ENCODE data around the gene DCDC2. TPM values are rescaled to one million over a fixed set of nuclear protein-coding genes. Genes with fewer than 3 reads are reported as not detected.

DCDC2 gene
- total RNA-seq, 1 donor from 2014 or later, result 1.4 TPM

DNA sequence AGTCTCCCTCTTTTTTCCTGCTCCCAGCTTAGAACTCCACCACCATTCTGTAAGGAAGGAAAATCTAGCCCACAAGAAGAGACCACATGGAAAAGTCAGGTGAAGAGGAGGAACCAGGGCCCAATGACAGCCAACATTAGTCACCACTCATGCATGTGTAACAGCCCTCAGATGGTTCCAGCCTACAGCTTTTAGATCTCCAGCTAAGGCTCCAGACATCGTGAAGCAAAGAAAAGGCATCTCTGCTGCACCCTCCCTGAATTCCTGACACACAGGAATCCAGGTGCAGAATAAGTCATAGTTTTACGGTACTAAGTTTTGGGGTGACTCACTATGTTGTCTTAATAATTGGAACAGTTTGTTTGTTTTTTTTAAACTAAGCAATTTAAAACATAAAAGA lies 25.5 kb downstream of the DCDC2 start:
- no peaks in the 10 kb centered on the region for H3K9me3 Mint-ChIP-seq
- no peak overlapping the region for H3K27ac Mint-ChIP-seq
- H3K4me1 Mint-ChIP-seq, result peaks cover 19% of the 10 kb centered on the region
- H3K27me3 Mint-ChIP-seq (ENCODE audit: low read depth), result no peaks in the 10 kb centered on the region
- H3K4me3 Mint-ChIP-seq, result no peak overlapping the region
- no peaks in the 10 kb centered on the region for H3K36me3 Mint-ChIP-seq
- DNase-seq (ENCODE audit: low spot score in 2 of 2, unreplicated experiment in 2 of 2), result no peak
- TF ChIP-seq, protein P1, sequence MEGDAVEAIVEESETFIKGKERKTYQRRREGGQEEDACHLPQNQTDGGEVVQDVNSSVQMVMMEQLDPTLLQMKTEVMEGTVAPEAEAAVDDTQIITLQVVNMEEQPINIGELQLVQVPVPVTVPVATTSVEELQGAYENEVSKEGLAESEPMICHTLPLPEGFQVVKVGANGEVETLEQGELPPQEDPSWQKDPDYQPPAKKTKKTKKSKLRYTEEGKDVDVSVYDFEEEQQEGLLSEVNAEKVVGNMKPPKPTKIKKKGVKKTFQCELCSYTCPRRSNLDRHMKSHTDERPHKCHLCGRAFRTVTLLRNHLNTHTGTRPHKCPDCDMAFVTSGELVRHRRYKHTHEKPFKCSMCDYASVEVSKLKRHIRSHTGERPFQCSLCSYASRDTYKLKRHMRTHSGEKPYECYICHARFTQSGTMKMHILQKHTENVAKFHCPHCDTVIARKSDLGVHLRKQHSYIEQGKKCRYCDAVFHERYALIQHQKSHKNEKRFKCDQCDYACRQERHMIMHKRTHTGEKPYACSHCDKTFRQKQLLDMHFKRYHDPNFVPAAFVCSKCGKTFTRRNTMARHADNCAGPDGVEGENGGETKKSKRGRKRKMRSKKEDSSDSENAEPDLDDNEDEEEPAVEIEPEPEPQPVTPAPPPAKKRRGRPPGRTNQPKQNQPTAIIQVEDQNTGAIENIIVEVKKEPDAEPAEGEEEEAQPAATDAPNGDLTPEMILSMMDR (IDR thresholded peaks at IDR 0.05; ENCODE audit: unreplicated experiment), result no peak

DNA sequence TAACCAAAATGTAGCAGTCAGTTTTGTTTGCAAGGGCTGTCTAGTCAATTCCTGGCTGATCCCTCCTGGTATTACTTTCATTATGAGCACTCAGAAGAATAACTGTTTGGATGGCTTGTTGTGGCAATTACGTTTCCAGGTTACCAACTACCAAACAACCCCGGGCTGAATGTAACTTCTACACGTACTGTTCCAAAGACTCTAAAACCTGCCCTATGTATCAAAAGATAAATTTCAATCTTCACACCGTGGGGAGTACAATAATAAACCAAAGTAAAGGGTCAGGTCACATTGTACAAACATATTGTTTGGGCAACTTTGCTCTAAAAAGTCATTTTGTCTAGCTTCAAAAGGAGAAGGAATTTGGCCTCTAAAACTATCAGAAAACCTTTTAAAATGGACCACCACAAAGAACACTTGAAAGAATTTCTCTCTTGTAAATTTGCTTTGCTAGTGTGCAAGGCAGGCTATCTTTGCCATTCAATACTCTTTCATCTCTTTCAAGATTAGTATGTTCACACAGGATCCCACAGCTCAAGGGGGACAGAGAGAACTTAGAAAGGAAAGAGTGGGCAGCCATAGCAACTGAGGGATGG lies 27.6 kb downstream of the DCDC2 start:
- TF ChIP-seq, protein P1 (IDR thresholded peaks at IDR 0.05; ENCODE audit: unreplicated experiment), result no peak
- Mint-ChIP-seq H3K36me3 (no peaks in the 10 kb centered on the region), H3K27me3 (ENCODE audit: low read depth) (no peaks in the 10 kb centered on the region), H3K4me3 (no peak overlapping the region), H3K9me3 (no peaks in the 10 kb centered on the region), H3K27ac (no peak overlapping the region), H3K4me1 (peaks cover 19% of the 10 kb centered on the region)
- no peak for DNase-seq (ENCODE audit: low spot score in 2 of 2, unreplicated experiment in 2 of 2)

DNA sequence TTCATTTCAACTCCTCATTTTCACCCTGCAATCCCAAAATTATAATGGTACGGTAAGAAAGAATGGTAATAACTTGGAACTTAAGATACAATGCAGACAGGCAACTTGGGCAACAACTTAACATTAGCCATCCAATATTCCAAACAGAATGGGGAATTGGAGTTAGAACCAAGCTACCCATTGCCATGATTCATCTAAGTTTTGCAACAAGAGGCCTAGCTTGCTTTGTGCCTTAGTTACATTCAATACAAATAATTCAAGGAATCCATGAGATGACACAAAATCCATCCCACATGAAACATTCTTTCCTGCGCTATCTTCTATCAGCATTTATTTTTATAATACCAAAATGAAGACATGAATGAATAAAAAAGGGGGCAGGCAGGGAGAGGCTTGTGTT lies 28.4 kb downstream of the DCDC2 start:
- no peak for DNase-seq (ENCODE audit: low spot score in 2 of 2, unreplicated experiment in 2 of 2)
- H3K4me3 Mint-ChIP-seq, result no peak overlapping the region
- no peaks in the 10 kb centered on the region for H3K27me3 Mint-ChIP-seq (ENCODE audit: low read depth)
- peaks cover 19% of the 10 kb centered on the region for H3K4me1 Mint-ChIP-seq
- TF ChIP-seq, protein P1 (IDR thresholded peaks at IDR 0.05; ENCODE audit: unreplicated experiment), result no peak
- H3K27ac Mint-ChIP-seq, result no peak overlapping the region
- no peaks in the 10 kb centered on the region for H3K36me3 Mint-ChIP-seq
- H3K9me3 Mint-ChIP-seq, result no peaks in the 10 kb centered on the region

DNA sequence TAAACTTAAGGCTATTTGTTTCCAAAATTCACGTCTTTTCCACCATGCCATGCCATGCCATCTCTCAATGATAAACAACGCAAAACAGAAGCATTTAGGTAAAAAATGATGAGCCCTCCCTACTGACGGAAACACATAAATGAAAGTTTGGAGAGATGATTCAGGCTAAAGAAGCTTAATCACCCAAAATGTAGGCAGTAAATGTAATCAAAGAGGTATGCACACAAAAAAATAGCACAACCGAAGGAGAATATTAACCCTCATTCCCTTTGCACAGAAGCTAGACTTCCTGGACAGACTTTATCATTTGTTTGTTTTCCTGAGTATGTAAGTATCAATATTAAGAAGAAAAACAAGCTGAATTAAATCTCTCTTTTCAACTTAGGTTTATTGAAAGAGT lies 28.8 kb downstream of the DCDC2 start:
- Mint-ChIP-seq H3K4me1 (peaks cover 21% of the 10 kb centered on the region), H3K9me3 (no peaks in the 10 kb centered on the region), H3K27ac (no peak overlapping the region), H3K27me3 (ENCODE audit: low read depth) (no peaks in the 10 kb centered on the region), H3K36me3 (no peaks in the 10 kb centered on the region), H3K4me3 (no peak overlapping the region)
- TF ChIP-seq, protein P1 (IDR thresholded peaks at IDR 0.05; ENCODE audit: unreplicated experiment), result no peak
- no peak for DNase-seq (ENCODE audit: low spot score in 2 of 2, unreplicated experiment in 2 of 2)

DNA sequence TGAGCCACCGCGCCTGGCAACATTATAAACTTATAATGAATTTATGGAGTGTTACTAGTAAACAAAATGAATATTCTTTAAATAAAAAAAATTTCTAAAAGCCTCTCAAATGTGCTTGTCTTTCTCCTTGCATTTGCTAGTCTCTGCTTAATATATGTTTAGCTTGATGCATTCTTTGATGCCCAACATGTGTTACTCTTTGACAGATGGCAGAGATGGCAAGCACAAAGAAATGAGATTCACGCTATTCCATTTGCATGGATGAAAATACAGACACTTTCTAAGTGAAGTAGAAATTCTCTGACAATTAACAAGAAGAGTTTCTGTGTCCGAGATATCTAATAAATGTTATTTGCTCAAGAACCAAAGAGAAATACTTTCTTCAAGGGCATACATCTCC lies 30.1 kb downstream of the DCDC2 start:
- peaks cover 34% of the 10 kb centered on the region for H3K4me1 Mint-ChIP-seq
- no peaks in the 10 kb centered on the region for H3K9me3 Mint-ChIP-seq
- H3K36me3 Mint-ChIP-seq, result no peaks in the 10 kb centered on the region
- TF ChIP-seq, protein P1 (IDR thresholded peaks at IDR 0.05; ENCODE audit: unreplicated experiment), result no peak
- no peak overlapping the region for H3K27ac Mint-ChIP-seq
- no peak for DNase-seq (ENCODE audit: low spot score in 2 of 2, unreplicated experiment in 2 of 2)
- no peak overlapping the region for H3K4me3 Mint-ChIP-seq
- H3K27me3 Mint-ChIP-seq (ENCODE audit: low read depth), result no peaks in the 10 kb centered on the region

DNA sequence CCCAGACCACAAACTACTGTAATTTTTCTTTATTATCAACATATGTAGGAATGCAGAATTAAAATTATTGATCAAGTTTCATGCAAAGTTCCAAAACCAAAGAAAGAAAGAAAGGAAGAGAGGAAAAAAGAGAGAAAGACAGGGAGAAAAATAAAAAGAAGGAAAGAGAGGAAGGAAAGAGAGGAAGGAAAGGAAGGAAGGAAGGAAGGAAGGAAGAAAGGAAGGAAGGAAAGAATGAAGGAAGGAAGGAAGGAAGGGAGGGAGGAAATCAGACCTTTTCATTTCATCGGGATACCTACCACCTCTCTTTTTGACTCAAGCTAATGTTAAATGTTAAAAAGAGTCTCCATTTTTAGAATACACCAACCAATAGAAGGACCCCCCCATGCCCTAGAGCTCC lies 31.9 kb downstream of the DCDC2 start:
- TF ChIP-seq, protein P1 (IDR thresholded peaks at IDR 0.05; ENCODE audit: unreplicated experiment), result no peak
- Mint-ChIP-seq H3K27ac (no peak overlapping the region), H3K4me1 (peaks cover 46% of the 10 kb centered on the region), H3K9me3 (no peaks in the 10 kb centered on the region), H3K36me3 (no peaks in the 10 kb centered on the region), H3K27me3 (ENCODE audit: low read depth) (no peaks in the 10 kb centered on the region), H3K4me3 (no peak overlapping the region)
- no peak for DNase-seq (ENCODE audit: low spot score in 2 of 2, unreplicated experiment in 2 of 2)
